GF-D8 (cell line): Measurements from ENCODE around the gene VILL.
A peak's percentile ranks its signal among the peaks of the same experiment; 100 is the strongest.
"Not testable (repeated sequence)": the region's sequence is repeated elsewhere in the genome, so short reads cannot be mapped to it uniquely, and the experiment has no call there.

Experiments used
- DNase-seq: peaks from one replicate; lab custom pipeline; 2025; lab: John Stamatoyannopoulos, UW

VILL gene

DNA sequence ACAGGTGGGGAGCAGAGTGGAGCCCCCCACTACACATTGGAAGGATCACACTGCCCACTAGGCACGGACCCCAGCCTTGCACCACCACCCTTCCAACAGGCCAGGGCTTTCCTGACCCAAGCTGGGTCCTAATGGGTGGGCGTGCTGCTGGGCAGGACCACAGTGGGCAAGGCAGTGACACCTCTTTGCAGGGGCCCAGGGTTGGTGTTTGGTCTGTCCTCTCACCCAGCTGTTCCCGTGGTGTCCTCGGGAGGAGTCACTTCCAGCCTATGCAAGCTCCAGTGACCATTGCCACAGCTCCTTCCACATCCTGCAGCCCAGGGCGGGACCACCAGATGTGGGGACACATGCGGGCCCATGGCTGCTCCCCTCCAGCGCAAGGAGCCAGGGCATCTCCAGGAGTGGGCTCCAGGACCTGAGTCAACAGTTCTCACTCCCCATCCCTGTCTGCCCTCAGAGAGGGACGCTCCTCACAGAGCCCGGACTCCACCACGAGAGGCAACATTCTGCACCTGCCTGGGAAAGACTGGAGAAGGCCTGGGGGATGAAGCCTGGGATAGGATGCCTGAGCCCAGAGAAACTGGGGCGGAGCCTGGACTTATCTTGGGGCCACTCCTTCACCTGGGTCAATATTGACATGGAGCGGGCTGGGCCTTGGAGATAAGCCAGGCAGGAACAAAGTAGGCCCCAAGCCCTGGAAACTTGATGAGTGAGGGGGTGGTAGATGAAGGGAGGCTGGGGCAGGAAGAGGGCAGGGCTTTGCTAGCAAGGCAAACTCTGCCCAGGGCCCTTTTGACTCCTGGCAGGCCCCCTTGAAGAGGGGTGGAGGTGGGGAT lies 3.9 kb upstream of the VILL start:
- DNase-seq, result no peak

DNA sequence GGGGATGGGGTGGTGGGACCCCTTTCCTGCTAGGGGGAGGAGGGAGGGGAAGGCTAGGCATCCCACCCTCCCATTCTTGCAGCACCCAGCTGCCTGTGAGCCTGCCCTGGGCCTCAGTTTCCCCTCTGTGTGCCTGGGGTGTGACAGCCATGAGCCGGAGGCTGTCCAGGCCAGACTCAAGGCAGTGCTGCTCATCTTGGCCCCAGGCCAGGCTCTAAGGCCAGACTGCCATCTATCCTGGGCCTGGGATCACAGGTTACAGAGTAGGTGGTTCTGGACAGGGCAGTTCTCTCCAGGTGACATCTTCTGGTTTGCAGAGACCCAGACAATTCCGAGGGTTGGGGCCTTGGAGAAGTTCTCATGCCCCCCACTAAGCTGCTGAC lies 3.3 kb upstream of the VILL start:
- no peak for DNase-seq

DNA sequence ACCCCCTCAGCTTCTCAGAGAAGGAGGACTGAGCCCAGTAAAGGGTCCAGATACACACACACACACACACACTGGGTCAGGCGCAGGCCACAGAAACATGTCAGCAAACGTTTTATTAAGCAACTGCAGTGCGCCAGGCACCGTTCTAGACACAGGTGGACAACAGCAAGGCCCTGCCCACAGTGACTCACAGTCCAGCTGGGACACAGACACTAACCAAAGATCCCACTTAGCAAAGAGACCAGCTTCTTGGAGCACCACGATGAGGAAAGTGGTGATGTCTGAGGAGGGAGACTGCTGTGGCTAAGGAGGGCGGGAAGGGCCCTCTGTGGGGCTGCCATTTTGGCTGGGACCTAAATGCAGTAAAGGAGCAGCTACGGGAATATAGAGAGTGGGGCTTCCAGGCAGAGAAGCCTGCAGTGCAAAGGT lies 2.8 kb upstream of the VILL start:
- no peak for DNase-seq

GRCh38 chr3:37988376-37988775 lies 2.2 kb upstream of the VILL start:
- not testable (repeated sequence) for DNase-seq

DNA sequence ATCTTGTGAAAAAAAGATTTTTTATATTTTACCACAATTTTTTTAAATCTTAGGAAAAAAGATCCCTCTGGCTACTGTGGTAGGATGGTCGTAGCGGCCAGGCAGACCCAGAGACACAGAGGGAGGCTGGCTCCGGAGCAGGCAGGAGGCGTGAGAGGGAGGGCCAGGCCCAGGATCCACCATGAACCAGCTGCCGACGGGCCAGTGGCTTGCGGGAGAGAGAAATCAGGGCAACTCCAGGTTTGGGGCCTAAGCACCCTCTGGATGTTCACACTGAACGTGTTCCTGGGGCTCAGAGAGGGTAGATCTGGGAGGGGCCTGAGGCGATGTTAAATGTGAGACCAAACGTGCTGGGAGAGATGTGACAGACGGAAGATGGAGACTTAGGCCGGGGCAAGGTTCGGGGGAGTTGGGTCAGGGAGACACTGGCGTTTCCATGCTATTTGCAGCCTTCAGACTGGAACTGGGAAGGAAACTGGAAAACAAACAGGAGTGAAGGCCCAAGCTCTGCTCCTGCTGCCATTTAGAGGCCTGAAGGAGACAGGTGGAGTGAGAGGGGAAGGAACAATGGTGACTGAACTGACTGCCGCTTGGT lies 1.6 kb upstream of the VILL start:
- DNase-seq, result no peak

DNA sequence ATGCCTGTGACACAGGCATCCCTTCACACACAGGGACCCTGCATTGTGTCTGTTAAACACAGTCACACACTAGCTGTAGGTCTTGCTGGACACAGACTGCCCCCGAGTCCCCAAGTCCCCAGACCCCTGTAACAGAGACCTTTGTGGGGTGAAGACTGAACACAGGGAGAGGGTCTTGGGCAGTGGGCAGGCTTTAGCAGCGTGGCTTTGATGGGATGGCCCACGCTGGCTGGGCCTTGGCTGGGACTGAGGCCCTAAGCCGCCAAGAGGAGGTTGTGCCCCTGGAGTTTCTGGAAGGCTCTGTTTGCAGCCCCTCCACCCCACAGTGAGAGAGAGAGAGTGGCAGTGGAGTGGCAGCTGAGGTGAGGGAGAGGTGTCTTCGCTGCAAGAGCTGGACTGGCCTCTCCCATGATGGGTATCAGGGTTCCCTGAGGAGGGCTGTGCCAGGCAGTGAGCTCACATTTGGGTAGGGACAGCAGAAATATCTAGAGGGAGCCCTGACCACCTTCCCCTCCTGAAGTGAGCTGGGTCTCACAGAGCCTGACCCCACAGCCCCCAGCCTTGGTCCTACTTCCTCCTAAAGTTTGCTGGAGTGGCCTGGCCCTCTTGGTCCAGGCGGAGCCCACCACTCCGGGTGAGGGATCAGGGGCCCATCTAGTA lies 635 bp upstream of the VILL start:
- DNase-seq, result no peak

GRCh38 chr3:37991109-37991508 lies 523 bp downstream of the VILL start:
- DNase-seq, result no peak

- no peak for DNase-seq
These were observed 1.2 kb downstream of the VILL start for GRCh38 chr3:37991823-37992222.

- no peak for DNase-seq
These were observed 1.9 kb downstream of the VILL start for GRCh38 chr3:37992271-37993066.

DNA sequence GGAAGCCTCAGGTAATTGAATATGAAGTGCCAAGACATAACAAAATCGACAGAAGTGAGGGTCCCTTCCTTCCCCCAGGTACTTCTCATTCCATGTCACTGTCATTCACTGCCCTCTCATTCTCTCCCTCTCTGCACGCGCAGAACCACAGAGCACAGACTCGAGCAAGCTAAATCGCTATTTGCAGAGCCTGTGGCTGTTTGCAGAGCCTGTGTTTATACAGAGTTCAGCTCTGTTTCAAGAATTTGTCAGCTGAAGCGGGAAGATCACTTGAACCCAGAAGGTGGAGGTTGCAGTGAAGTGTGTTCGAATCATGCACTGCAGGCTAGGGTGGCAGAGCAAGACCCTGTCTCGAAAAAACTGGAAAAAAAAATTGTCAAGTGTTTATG lies 2.5 kb downstream of the VILL start:
- no peak for DNase-seq

DNA sequence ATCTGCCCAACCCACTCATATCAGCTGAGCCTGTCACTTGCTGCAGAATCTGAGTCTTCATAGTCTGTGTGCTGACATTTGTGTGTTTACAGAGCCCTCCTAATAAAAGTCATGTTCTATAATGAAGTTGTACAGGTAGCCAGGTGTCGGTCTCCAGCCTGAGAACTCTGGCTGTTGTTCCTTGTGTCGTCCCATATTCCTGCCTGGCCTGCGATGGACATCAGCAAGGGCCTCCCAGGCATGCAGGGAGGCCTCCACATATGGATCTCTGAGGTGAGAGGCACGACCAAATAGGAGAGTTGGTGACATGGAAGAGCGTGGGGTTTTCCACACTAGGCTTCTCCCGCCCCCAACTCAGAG lies 2.9 kb downstream of the VILL start:
- DNase-seq, result no peak

DNA sequence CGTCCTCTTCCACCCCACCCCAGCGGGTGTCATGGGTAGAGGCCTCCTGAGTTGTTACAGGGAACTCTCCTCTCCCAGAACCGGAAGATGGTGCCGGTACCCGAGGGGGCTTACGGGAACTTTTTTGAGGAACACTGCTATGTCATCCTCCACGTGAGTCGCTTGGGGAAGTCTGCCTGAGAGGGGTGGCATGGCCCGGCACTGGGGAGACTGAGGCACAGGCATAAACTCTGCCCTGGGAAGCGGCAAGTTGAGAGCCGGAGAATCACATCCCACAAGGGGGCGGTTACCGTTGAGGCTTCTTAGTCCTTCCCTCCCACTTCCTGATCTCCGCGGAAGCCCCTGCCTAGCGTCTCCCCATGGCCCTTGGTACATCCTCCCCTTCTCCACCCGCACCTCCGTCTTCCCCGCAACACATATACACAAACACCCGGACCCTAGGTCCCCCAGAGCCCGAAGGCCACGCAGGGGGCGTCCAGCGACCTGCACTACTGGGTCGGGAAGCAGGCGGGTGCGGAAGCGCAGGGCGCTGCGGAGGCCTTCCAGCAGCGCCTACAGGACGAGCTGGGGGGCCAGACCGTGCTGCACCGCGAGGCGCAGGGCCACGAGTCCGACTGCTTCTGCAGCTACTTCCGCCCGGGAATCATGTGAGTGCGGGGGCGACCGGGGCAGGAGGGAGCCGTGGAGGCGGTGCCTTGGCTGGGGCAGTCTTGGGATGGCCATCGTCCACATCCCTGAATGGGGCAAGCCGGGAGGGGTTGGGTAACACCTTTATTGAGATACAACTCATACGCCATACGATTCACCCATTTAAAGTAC lies 3.4 kb downstream of the VILL start:
- DNase-seq, result peak; percentile 63

- DNase-seq, result no peak
These were observed 4.0 kb downstream of the VILL start for GRCh38 chr3:37994639-37994972.

GRCh38 chr3:37995652-37996641 lies 5.4 kb downstream of the VILL start:
- DNase-seq, result no peak

DNA sequence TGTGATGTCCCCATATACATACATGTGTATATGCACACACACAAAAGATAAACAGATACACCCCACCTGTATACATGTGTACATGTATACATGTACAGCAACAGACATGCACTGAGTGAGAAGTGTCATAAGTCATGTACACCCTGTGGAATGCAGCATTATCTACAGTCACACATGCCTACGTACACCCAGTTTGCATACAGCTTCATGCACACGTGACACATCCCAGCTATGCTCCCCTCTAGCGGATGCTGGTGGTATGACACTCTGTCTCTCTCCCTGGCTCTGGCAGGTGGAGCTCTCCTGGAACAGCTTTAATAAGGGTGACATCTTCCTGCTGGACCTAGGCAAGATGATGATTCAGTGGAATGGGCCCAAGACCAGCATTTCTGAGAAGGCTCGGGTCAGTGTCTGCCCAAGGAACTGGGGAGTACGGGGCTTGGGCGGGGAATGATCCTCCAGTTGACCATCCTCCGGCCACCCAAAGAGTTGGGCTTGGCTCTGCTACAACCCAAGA lies 6.3 kb downstream of the VILL start:
- DNase-seq, result peak; percentile 34

GRCh38 chr3:37997342-37997741 lies 6.8 kb downstream of the VILL start:
- DNase-seq, result no peak

DNA sequence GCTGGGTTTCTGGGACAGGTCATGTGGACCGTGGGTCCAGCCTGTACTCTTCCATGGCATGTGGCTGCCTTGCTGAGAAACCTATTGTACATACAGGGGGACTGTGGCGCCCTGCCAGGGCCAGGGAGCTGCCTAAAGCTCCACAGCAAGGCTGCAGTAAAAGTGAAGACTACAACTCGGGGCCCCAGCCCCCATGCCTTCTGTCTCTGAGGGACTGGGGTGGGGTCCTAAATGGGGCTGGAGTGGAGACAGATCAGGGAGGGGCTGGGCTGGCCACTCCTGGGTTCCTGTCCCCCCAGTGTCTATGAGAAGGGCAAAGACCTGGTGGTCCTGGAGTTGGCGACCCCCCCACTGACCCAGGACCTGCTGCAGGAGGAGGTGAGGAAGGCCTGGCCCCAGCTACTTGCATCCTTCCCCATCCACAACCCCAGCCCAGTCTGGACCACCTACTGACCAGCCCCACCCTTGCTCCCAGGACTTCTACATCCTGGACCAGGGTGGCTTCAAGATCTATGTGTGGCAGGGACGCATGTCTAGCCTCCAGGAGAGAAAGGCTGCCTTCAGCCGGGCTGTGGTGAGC lies 7.3 kb downstream of the VILL start:
- DNase-seq, result no peak

GRCh38 chr3:37999836-38000235 lies 9.2 kb downstream of the VILL start:
- DNase-seq, result no peak

DNA sequence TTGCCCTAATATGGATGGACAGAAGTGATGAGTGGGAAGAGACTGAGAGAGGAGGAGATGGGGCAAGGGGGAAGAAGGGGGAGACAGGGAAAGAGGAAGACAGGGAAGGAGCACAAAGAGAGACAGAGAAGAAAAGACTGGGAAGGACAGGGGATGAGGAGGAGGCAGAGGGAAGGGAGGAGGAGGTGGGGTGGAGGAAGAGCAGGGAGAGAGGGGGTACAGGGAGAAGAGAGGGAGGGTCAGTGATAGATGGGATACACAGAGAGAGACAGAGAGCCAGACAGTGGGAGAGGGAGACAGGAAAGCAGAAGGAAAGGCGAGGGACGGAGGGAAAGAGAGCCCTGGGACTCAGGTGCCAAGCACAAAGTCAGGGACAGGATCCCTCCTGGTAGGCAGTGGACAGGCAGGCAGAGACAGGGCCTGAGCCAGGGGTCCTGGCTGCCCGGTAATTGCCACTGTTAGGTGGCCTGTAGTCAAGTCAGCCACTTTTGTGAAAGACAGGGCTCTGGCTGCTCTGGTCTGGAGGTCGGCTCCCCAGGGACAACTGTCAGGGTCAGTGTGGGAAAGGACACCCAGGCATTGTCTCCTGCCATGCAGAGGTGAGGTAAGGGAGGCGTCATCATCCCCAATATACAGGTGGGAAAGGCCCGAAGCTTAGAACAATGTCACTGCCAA lies 9.8 kb downstream of the VILL start:
- no peak for DNase-seq
